GM12892 (cell line): ENCODE results near the gene LRRC38.

Experiments used
- POLR2A ChIP-seq: IDR thresholded peaks from 2 replicates; pipeline ENCODE4 v1.6.1; 2011; ENCODE audit warnings: low read depth, low read length, control low read depth
- POLR2AphosphoS5 ChIP-seq: IDR thresholded peaks from 2 replicates; pipeline ENCODE4 v1.6.1; 2011; ENCODE audit warnings: low read depth, low read length, control low read depth

GRCh38 chr1:13478692-13479091 lies 35.1 kb downstream of the LRRC38 start:
- TF ChIP-seq POLR2AphosphoS5 (no peak), POLR2A (no peak)
